Brain microvascular endothelial cell (primary cell): ENCODE measurements around the gene CHST15.

Experiments used
- DNase-seq: peaks from one replicate; pipeline ENCODE4 v3.0.0-alpha.2; 2020
- H3K27ac ChIP-seq: fragments of 250-450 bp; sonication (Bioruptor Pico); 2 replicates; pipeline ENCODE4 v1.5.1; 2020; ENCODE audit warnings: mild to moderate bottlenecking, moderate library complexity
- H3K27me3 ChIP-seq: fragments of 250-450 bp; sonication (Bioruptor Pico); replicated peaks from 2 replicates; pipeline ENCODE4 v1.5.1; 2020; ENCODE audit warnings: mild to moderate bottlenecking
- H3K36me3 ChIP-seq: fragments of 250-450 bp; sonication (Bioruptor Pico); replicated peaks from 2 replicates; pipeline ENCODE4 v1.5.1; 2020; ENCODE audit warnings: mild to moderate bottlenecking
- H3K4me3 ChIP-seq: 2 replicates; pipeline ENCODE4 v1.5.1; 2011; ENCODE audit warnings: low read depth, mild to moderate bottlenecking, control low read depth, low read length, moderate library complexity
- CTCF ChIP-seq: IDR thresholded peaks from 2 replicates; pipeline ENCODE4 v1.5.1; 2011; ENCODE audit warnings: low read depth, mild to moderate bottlenecking, moderate library complexity, low read length, control low read depth, inconsistent platforms; ENCODE audit errors: missing control alignments
- in situ Hi-C: cut with HindIII; loops from 2 replicates; pipeline ENCODE4 v1.10.0; 2017; ENCODE audit warnings: low sequenced_read_pairs, low pct_ligation_motif_present

CHST15 gene

DNA sequence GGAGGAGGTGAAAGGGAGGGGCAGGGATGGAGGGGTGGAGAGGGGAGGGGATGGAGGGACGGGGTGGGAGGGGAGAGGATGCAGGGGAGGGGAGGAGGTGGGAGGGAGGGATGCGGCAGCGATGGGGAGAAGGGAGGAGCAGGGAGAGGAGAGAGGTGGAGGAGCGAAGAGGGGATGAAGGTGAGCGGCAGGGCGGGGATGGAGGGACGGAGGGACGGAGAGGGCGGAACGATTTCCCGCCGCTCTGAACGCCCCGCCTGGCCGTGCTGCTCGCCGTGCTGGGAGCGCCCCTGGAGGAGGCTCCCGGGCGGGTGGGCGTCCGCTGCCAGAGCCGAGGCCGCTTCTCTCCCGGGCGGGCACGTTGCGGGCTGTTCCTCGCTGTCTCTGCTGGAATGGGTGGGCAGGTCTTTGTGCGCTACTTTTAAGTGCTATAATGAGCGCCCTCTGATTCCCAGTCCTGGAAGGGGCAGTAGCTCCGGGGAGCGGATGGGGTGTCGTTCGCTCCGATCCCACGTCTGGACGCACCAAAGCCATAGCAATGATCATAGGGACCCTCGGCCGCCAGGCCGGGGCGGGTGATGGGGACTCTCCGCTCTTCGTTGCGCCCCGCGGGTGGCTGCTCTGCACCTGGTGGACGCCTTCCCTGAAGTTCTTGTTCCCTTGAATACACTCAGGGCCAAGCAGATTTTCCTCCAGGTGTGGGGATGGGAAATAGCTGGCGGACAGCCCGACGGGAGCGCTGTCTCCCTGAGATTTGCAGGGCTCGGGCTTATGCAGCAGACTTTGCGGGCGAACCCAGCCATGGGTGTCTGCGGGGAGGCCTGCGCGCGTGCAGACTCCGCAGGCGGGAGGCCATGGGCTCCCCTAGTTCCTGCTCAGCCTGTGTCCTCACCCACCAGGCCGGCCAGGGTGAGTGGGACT, 120.7 kb downstream of the CHST15 start:
- Histone ChIP-seq H3K36me3 (no peaks in the 10 kb centered on the region), H3K4me3 (no peak overlapping the region), H3K27ac (no peak overlapping the region), H3K27me3 (peaks cover 22% of the 10 kb centered on the region)
- no peak for DNase-seq
- in situ Hi-C loops = no loop called here
- TF ChIP-seq CTCF = no peak

DNA sequence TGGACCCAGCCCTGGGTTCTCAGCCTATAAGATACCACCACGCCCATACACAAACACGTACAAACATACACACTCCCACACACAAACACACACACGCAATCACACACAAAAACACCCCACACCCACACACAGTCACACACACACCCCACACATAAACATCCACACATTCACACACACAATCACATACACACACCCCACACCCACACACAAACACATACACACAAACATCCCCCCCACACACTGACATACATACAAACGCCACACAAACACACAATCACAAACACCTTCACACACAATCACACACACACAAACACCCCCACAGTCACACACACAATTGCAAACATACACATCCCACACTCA, 122.5 kb downstream of the CHST15 start:
- in situ Hi-C loops = no loop called here
- no peak for TF ChIP-seq CTCF
- DNase-seq = no peak
- Histone ChIP-seq H3K27ac (no peak overlapping the region), H3K27me3 (peaks cover 22% of the 10 kb centered on the region), H3K36me3 (no peaks in the 10 kb centered on the region), H3K4me3 (no peak overlapping the region)

- no peak for TF ChIP-seq CTCF
- H3K27ac ChIP-seq = no peak overlapping the region
- H3K36me3 ChIP-seq = no peaks in the 10 kb centered on the region
- H3K27me3 ChIP-seq = peaks cover 22% of the 10 kb centered on the region
- in situ Hi-C loops = no loop called here
- no peak for DNase-seq
- no peak overlapping the region for H3K4me3 ChIP-seq
Observed at GRCh38 chr10:123970207-123970926, 123.0 kb downstream of the CHST15 start.

DNA sequence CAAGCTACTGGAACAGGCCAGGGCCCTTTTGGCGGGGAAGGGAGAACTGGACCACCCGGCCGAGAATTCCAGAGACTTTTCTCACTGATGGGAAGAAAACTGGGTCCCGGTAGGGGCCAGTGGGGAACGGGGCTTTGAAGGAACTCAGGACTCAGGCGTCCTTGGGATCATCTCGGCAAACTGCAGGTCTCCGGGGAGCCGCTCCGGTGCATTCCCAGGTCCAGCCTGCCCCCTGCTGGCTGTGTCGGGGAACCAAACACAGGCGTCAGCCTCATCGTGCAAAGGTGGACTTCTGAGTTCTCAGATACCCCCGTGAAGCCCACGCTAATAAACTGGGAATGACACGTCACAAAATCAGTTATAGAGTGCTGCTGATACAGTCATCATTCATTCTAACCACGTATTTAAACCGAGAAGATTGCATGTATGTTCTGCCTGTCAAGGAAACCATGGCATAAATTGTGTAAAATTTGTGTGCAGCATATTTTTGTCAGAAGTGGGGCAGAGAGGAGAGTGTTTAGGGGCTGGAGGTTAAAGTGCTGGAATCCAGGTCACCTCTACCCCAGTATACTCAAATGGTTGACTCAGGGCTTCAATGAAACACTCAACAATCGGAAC, 125.7 kb downstream of the CHST15 start:
- peaks cover 15% of the 10 kb centered on the region for H3K27me3 ChIP-seq
- DNase-seq = peak; percentile 45
- TF ChIP-seq CTCF = peak; percentile 91
- H3K36me3 ChIP-seq = no peaks in the 10 kb centered on the region
- H3K27ac ChIP-seq = no peak overlapping the region
- no peak overlapping the region for H3K4me3 ChIP-seq
- in situ Hi-C loops = no loop called here

DNA sequence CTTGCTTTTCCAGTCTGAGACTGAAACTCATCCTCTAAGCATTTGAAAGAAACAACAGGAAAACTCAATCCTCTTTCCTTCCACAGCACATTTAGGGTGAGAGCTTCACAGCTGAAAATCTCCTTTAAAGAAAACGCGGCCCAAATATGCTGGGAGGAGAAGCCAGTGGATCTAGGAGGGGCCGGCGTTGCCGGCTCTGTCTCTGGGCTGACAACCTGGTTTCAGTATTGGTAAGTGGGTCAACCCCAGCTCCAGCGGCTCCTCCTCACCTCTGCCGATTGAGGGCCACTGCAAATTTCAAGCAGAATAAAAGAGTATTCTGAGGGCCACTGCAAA, 126.5 kb downstream of the CHST15 start:
- no peak for DNase-seq
- Histone ChIP-seq H3K27me3 (peaks cover 12% of the 10 kb centered on the region), H3K27ac (no peak overlapping the region), H3K4me3 (no peak overlapping the region), H3K36me3 (no peaks in the 10 kb centered on the region)
- TF ChIP-seq CTCF = no peak
- in situ Hi-C loops = no loop called here
